ENCODE results near the gene ESYT3. TPM values are rescaled to one million over a fixed set of nuclear protein-coding genes. Genes with fewer than 3 reads are reported as not detected.

Gene ESYT3
- total RNA-seq, 4 donors from 2014 or later: 28.9 to 39.0 (median 33.5) TPM

GRCh38 chr3:138443091-138443490 is 8.7 kb downstream of the ESYT3 start:
- DNase-seq (ENCODE audit: low spot score in 2 of 2): peak in 1 of 2 donors; percentile 6
- 81% methylated on average over 2 of the region's 2 CpGs for WGBS

GRCh38 chr3:138443521-138444503 is 9.4 kb downstream of the ESYT3 start:
- Histone ChIP-seq H3K27me3 (no peaks in the 10 kb centered on the region), H3K36me3 (no peaks in the 10 kb centered on the region), H3K27ac (no peak overlapping the region), H3K4me3 (no peak overlapping the region), H3K9me3 (no peaks in the 10 kb centered on the region), H3K4me1 (no peaks in the 10 kb centered on the region)
- WGBS: 86% methylated on average over 14 of the region's 14 CpGs
- TF ChIP-seq EP300 (IDR thresholded peaks at IDR 0.05): no peak
- TF ChIP-seq POLR2A (IDR thresholded peaks at IDR 0.05): no peak
- no peak for TF ChIP-seq POLR2AphosphoS5 (IDR thresholded peaks at IDR 0.05)
- no peak for TF ChIP-seq CTCF (IDR thresholded peaks at IDR 0.05)
- peak in 1 of 2 donors; percentile 25 for DNase-seq (ENCODE audit: low spot score in 2 of 2)

More at GRCh38 chr3:138443091-138443490, 8.7 kb downstream of the ESYT3 start:
- no peaks in the 10 kb centered on the region for H3K9me3 ChIP-seq
- no peaks in the 10 kb centered on the region for H3K27me3 ChIP-seq
- no peak for TF ChIP-seq POLR2A (IDR thresholded peaks at IDR 0.05)
- no peak for TF ChIP-seq POLR2AphosphoS5 (IDR thresholded peaks at IDR 0.05)
- no peaks in the 10 kb centered on the region for H3K36me3 ChIP-seq
- H3K27ac ChIP-seq: no peak overlapping the region
- no peak overlapping the region for H3K4me3 ChIP-seq
- H3K4me1 ChIP-seq: no peaks in the 10 kb centered on the region

- H3K4me3 ChIP-seq: no peak overlapping the region
- no peak for TF ChIP-seq POLR2A (IDR thresholded peaks at IDR 0.05)
- TF ChIP-seq EP300 (IDR thresholded peaks at IDR 0.05): no peak
- no peak for TF ChIP-seq POLR2AphosphoS5 (IDR thresholded peaks at IDR 0.05)
- TF ChIP-seq CTCF (IDR thresholded peaks at IDR 0.05): no peak
Measured at GRCh38 chr3:138445236-138445635, 10.8 kb downstream of the ESYT3 start.

GRCh38 chr3:138445654-138446053 is 11.2 kb downstream of the ESYT3 start:
- no peaks in the 10 kb centered on the region for H3K27me3 ChIP-seq
- TF ChIP-seq CTCF (IDR thresholded peaks at IDR 0.05) (no peak), POLR2AphosphoS5 (IDR thresholded peaks at IDR 0.05) (no peak), POLR2A (IDR thresholded peaks at IDR 0.05) (no peak), EP300 (IDR thresholded peaks at IDR 0.05) (no peak)
- no peak overlapping the region for H3K4me3 ChIP-seq
- WGBS: 94% methylated on average over 4 of the region's 4 CpGs
- H3K4me1 ChIP-seq: no peaks in the 10 kb centered on the region
- H3K9me3 ChIP-seq: no peaks in the 10 kb centered on the region
- DNase-seq (ENCODE audit: low spot score in 2 of 2): no peak
- H3K36me3 ChIP-seq: no peaks in the 10 kb centered on the region
- no peak overlapping the region for H3K27ac ChIP-seq

More at GRCh38 chr3:138445236-138445635, 10.8 kb downstream of the ESYT3 start:
- H3K4me1 ChIP-seq: no peaks in the 10 kb centered on the region
- no peaks in the 10 kb centered on the region for H3K36me3 ChIP-seq
- H3K9me3 ChIP-seq: no peaks in the 10 kb centered on the region
- DNase-seq (ENCODE audit: low spot score in 2 of 2): no peak
- no peak overlapping the region for H3K27ac ChIP-seq
- WGBS: 90% methylated on average over 7 of the region's 7 CpGs
- H3K27me3 ChIP-seq: no peaks in the 10 kb centered on the region

GRCh38 chr3:138448631-138449030 is 14.2 kb downstream of the ESYT3 start:
- no peaks in the 10 kb centered on the region for H3K36me3 ChIP-seq
- 82% methylated on average over 3 of the region's 3 CpGs for WGBS
- H3K4me1 ChIP-seq: peaks cover 3% of the 10 kb centered on the region
- no peak overlapping the region for H3K27ac ChIP-seq
- H3K9me3 ChIP-seq: no peaks in the 10 kb centered on the region
- H3K4me3 ChIP-seq: no peak overlapping the region
- TF ChIP-seq POLR2AphosphoS5 (IDR thresholded peaks at IDR 0.05): no peak
- TF ChIP-seq CTCF (IDR thresholded peaks at IDR 0.05): no peak
- no peak for TF ChIP-seq EP300 (IDR thresholded peaks at IDR 0.05)
- no peak for TF ChIP-seq POLR2A (IDR thresholded peaks at IDR 0.05)
- DNase-seq (ENCODE audit: low spot score in 2 of 2): peak in 1 of 2 donors; percentile 5
- H3K27me3 ChIP-seq: no peaks in the 10 kb centered on the region

All from suprapubic skin (tissue), 4 donors.